Activated CD4-positive, alpha-beta memory T cell treated with anti-CD3 and anti-CD28 coated beads for 36 hours (primary cell): Measurements from ENCODE around the gene CNTN4. TPM values are rescaled to one million over a fixed set of nuclear protein-coding genes. Genes with fewer than 3 reads are reported as not detected.

Experiments used
- CTCF ChIA-PET: fragments of 350-600 bp; sonication (Branson Sonifier 250); formaldehyde crosslinking; loops from one replicate; lab custom pipeline; 2021; ENCODE audit warnings: antibody characterized with exemption, inconsistent platforms; lab: Charles Lee
- POLR2A ChIA-PET: fragments of 350-600 bp; sonication (Branson Sonifier 250); formaldehyde crosslinking; loops from one replicate; lab custom pipeline; 2021; ENCODE audit warnings: antibody characterized with exemption; lab: Charles Lee
- DNase-seq: peaks from one replicate; pipeline ENCODE4 v3.0.0-alpha.2; 2020
- H3K27ac Mint-ChIP-seq: one replicate; pipeline ENCODE4 v1.8.0; 2021; ENCODE audit warnings: mixed read lengths
- H3K27me3 Mint-ChIP-seq: one replicate; pipeline ENCODE4 v1.8.0; 2021; ENCODE audit warnings: mixed read lengths
- H3K36me3 Mint-ChIP-seq: one replicate; pipeline ENCODE4 v1.8.0; 2021; ENCODE audit warnings: mixed read lengths
- H3K4me1 Mint-ChIP-seq: one replicate; pipeline ENCODE4 v1.8.0; 2021; ENCODE audit warnings: low read depth, mixed read lengths
- H3K4me3 Mint-ChIP-seq: one replicate; pipeline ENCODE4 v1.8.0; 2021; ENCODE audit warnings: mild to moderate bottlenecking, mixed read lengths
- H3K9me3 Mint-ChIP-seq: one replicate; pipeline ENCODE4 v1.8.0; 2021; ENCODE audit warnings: mixed read lengths
- intact Hi-C: fragments of 100-400 bp; cut with micrococcal nuclease; formaldehyde crosslinking; loops from one replicate; pipeline ENCODE4 v1.15.1; 2023
- total RNA-seq, 2 experiments: library from RNA; stranded (reverse); gene quantifications; one replicate each; pipeline ENCODE4 v1.2.3, GENCODE V29; 2021

CNTN4 gene
- total RNA-seq, 2 experiments from 2014 or later, result not detected

DNA sequence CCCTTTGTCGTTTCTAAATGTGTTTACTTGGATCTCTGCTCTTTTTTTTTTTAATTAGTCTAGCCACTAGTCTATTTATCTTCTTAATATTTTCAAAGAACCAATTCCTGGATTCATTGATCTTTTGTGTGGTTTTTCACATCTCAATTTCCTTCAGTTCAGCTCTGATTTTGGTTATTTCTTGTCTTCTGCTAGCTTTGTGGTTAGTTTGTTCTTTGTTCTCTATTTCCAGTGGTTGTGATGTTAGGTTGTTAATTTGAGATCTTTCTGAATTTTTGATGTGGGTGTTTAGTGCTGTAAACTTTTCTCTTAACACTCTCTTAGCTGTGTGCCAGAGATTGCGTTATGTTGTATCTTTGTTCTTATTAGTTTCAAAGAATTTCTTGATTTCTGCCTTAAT is 446.1 kb downstream of the CNTN4 start:
- H3K36me3 Mint-ChIP-seq, result no peaks in the 10 kb centered on the region
- H3K4me3 Mint-ChIP-seq, result no peak overlapping the region
- CTCF ChIA-PET, result no interaction called here
- no peak overlapping the region for H3K27ac Mint-ChIP-seq
- DNase-seq, result no peak
- intact Hi-C loops, result no loop called here
- no peaks in the 10 kb centered on the region for H3K9me3 Mint-ChIP-seq
- no peaks in the 10 kb centered on the region for H3K4me1 Mint-ChIP-seq
- peaks cover 2% of the 10 kb centered on the region for H3K27me3 Mint-ChIP-seq
- POLR2A ChIA-PET, result no interaction called here

DNA sequence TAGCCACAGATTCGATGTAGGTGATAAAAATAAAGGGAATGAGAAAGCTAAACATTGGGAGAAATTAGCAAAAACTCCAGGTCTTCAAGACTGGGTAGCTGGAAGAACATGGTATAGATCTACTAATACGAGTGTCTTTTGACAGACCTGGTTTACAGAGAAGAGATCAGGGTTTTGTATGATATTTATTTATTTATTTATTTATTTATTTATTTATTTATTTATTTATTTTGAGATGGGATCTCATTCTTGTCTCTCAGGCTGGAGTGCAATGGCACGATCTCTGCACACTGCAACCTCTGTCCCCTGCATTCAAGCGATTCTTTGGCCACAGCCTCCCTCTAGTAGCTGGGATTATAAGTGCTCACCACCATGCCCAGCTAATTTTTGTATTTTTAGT is 448.4 kb downstream of the CNTN4 start:
- no peak overlapping the region for H3K27ac Mint-ChIP-seq
- H3K4me3 Mint-ChIP-seq, result no peak overlapping the region
- intact Hi-C loops, result no loop called here
- no peaks in the 10 kb centered on the region for H3K4me1 Mint-ChIP-seq
- no peaks in the 10 kb centered on the region for H3K36me3 Mint-ChIP-seq
- CTCF ChIA-PET, result no interaction called here
- DNase-seq, result no peak
- H3K9me3 Mint-ChIP-seq, result peaks cover 3% of the 10 kb centered on the region
- POLR2A ChIA-PET, result no interaction called here
- H3K27me3 Mint-ChIP-seq, result peaks cover 5% of the 10 kb centered on the region

DNA sequence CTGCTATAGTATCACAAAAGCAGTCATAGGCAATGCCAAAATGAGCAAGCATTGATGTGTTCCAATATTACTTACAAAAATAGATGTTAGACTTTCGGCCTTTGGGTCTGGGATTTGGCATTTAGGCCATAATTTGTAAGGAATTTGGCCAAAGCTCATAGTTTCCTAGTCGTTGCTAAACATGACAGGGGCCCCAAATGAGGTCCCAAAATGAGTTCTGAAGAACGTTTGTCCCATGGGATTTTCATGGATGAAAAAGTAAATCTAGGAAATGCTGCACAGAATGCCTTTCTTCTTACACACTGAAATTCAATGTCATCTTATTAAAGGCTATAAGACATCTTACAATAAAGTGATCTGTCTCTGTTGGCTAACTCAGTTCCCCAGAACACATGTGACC is 456.0 kb downstream of the CNTN4 start:
- POLR2A ChIA-PET, result no interaction called here
- peaks cover 3% of the 10 kb centered on the region for H3K27me3 Mint-ChIP-seq
- H3K4me1 Mint-ChIP-seq, result no peaks in the 10 kb centered on the region
- intact Hi-C loops, result no loop called here
- no peaks in the 10 kb centered on the region for H3K36me3 Mint-ChIP-seq
- H3K9me3 Mint-ChIP-seq, result peaks cover 3% of the 10 kb centered on the region
- CTCF ChIA-PET, result no interaction called here
- H3K27ac Mint-ChIP-seq, result no peak overlapping the region
- H3K4me3 Mint-ChIP-seq, result no peak overlapping the region
- DNase-seq, result no peak

DNA sequence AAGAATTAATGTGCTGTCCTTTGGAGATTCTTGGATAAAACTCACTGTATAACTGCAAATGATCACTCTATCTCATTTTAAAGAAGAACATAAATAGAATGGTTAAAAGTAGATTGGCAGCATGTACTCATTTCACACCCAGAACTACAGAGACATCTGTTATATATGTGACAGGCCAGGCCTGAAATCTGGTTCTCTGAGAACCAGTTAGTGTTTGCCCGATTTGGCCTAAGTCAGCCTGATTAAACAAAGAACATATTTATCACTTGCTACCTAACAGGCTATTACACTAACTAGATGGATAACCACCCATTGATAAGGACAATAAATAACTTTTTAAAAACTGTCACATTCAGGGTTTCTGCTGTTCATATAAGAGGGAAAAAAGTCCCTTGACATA is 460.1 kb downstream of the CNTN4 start:
- Mint-ChIP-seq H3K4me1 (no peaks in the 10 kb centered on the region), H3K4me3 (no peak overlapping the region), H3K27me3 (peaks cover 6% of the 10 kb centered on the region), H3K27ac (no peak overlapping the region), H3K36me3 (no peaks in the 10 kb centered on the region), H3K9me3 (no peaks in the 10 kb centered on the region)
- DNase-seq, result no peak
- intact Hi-C loops, result no loop called here
- ChIA-PET CTCF (no interaction called here), POLR2A (no interaction called here)

DNA sequence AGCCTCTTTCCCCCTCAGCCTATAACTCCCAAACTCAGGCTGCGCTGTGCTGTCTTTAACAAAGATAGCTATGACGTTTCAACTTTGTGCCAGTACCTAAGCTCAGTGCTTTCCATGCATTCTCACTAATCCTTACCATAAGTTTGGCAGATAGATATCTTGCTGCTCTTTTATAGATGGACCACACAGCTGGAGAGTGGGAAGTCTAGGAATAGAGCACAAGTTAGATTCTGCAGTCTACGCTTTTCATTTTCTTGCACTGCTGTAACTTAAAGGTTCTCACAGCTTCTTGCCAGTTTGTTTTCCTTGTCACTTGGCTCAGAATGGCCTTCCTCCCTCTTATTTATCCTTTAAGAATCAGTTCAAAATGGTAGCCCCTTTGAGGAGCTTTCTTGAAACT is 468.8 kb downstream of the CNTN4 start:
- Mint-ChIP-seq H3K27me3 (no peaks in the 10 kb centered on the region), H3K9me3 (no peaks in the 10 kb centered on the region), H3K27ac (no peak overlapping the region), H3K36me3 (no peaks in the 10 kb centered on the region), H3K4me1 (no peaks in the 10 kb centered on the region), H3K4me3 (no peak overlapping the region)
- DNase-seq, result no peak
- ChIA-PET POLR2A (no interaction called here), CTCF (interaction anchor here (1.1 kb wide), 1 partner anchor 10 kb away, joined by 3 read pairs; no protein-coding TSS in a partner anchor)
- intact Hi-C loops, result no loop called here

DNA sequence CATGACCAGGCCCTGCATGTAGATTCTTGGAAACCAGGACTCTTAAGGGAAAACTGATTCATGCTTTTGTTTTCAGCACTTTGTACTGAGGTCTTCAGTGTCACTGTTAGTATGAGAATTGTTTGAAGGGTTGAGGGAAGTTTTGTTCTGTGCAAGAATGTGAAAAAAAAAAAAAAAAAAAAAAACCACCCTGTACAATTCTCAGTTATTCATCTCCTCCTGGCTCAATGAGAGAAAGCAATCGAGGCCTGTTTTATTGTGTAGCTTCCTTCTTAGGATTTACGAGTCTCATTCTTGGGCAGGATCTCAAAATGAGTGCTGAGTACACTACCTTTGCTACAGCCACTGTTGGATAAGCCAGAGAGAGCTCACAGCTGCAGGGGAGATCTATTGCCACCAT is 469.5 kb downstream of the CNTN4 start:
- Mint-ChIP-seq H3K27me3 (no peaks in the 10 kb centered on the region), H3K27ac (no peak overlapping the region), H3K36me3 (no peaks in the 10 kb centered on the region), H3K9me3 (no peaks in the 10 kb centered on the region), H3K4me1 (no peaks in the 10 kb centered on the region), H3K4me3 (no peak overlapping the region)
- no peak for DNase-seq
- ChIA-PET CTCF (interaction anchor here (1.1 kb wide), 1 partner anchor 11 kb away, joined by 3 read pairs; no protein-coding TSS in a partner anchor), POLR2A (no interaction called here)
- intact Hi-C loops, result no loop called here

DNA sequence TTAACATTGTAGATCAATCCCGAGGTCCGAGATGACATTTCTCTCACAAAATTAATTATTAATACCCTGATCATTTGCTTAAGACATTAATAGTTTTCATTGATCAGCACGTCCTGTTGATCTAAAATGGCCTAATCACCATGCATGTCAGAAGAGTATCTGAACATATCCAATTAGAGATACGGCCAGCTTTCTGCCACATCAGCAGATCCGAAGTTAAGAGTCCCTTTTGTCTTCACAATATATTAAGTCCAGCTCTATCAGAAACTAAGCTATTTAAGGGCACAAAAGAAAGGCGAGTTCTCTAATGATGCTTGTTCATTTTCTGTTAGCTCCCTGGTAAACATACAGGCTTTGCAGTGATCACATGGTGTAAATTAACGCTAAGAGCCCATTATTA is 470.3 kb downstream of the CNTN4 start:
- H3K4me3 Mint-ChIP-seq, result no peak overlapping the region
- H3K27ac Mint-ChIP-seq, result no peak overlapping the region
- intact Hi-C loops, result no loop called here
- no peaks in the 10 kb centered on the region for H3K4me1 Mint-ChIP-seq
- no peak for DNase-seq
- no peaks in the 10 kb centered on the region for H3K9me3 Mint-ChIP-seq
- ChIA-PET POLR2A (no interaction called here), CTCF (interaction anchor here (1.1 kb wide), 1 partner anchor 12 kb away, joined by 3 read pairs; no protein-coding TSS in a partner anchor)
- no peaks in the 10 kb centered on the region for H3K27me3 Mint-ChIP-seq
- H3K36me3 Mint-ChIP-seq, result no peaks in the 10 kb centered on the region

DNA sequence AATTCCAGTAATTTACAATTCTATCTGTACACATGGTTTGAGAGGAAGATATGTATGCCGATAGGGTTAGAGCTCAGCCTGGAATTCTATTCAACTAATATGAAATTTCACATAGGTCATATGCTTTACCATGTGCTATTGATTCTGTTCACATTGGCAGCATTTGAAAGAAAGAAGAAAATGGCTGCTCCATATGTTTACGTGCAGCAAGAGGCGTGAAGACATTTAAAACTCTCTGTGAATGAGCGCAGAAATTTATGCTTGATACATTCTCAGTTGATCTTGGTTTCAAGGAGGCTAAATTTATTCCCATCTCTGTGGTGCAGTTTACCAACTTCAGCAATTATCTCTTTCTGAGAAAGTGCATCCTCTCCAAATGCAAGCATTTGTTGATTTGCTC is 478.9 kb downstream of the CNTN4 start:
- CTCF ChIA-PET, result no interaction called here
- no peak overlapping the region for H3K27ac Mint-ChIP-seq
- H3K9me3 Mint-ChIP-seq, result no peaks in the 10 kb centered on the region
- peaks cover 2% of the 10 kb centered on the region for H3K27me3 Mint-ChIP-seq
- intact Hi-C loops, result no loop called here
- POLR2A ChIA-PET, result no interaction called here
- H3K4me3 Mint-ChIP-seq, result no peak overlapping the region
- H3K4me1 Mint-ChIP-seq, result no peaks in the 10 kb centered on the region
- DNase-seq, result no peak
- no peaks in the 10 kb centered on the region for H3K36me3 Mint-ChIP-seq

DNA sequence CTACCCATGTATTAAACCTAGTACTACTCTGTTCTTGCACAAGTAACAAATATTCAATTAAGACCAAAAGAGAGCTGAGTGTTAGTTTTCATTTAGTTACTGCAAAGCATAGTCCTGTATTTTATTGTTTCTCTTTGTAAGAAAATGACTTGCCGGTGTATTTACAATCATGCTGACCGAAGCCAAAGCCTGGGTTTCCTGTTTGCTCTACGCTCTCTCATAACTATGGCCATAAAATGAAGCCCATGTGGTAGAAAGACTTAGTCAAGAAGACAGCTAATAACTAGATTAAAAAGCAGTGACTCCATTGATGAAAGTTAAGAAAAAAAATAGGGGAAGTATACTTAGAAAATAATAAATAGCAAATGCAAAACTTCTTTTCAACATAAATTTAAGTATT is 479.9 kb downstream of the CNTN4 start:
- peaks cover 2% of the 10 kb centered on the region for H3K27me3 Mint-ChIP-seq
- no peak for DNase-seq
- POLR2A ChIA-PET, result no interaction called here
- H3K4me3 Mint-ChIP-seq, result no peak overlapping the region
- no peak overlapping the region for H3K27ac Mint-ChIP-seq
- no peaks in the 10 kb centered on the region for H3K4me1 Mint-ChIP-seq
- no peaks in the 10 kb centered on the region for H3K9me3 Mint-ChIP-seq
- H3K36me3 Mint-ChIP-seq, result no peaks in the 10 kb centered on the region
- intact Hi-C loops, result no loop called here
- CTCF ChIA-PET, result no interaction called here

DNA sequence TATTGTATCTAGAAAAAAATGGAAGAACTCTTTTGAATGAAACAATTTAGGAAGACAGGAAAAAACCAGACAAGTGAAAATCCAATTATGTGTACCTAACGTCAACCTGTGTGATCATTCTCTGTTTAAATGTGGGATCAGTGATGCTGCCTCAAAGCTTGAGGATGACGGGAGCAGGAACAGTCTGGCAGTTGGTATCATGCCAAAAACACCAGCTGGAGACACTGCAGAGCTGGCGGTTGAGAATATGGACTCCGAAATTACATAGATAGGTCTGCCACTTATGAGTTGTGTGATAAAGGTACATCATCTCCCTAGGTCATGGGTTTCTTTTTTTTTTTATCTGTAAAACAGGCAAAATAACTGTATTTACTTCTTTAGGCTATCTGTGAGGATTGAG is 480.5 kb downstream of the CNTN4 start:
- no peak for DNase-seq
- Mint-ChIP-seq H3K4me1 (no peaks in the 10 kb centered on the region), H3K27ac (no peak overlapping the region), H3K36me3 (no peaks in the 10 kb centered on the region), H3K4me3 (no peak overlapping the region), H3K9me3 (no peaks in the 10 kb centered on the region), H3K27me3 (peaks cover 2% of the 10 kb centered on the region)
- ChIA-PET POLR2A (no interaction called here), CTCF (no interaction called here)
- intact Hi-C loops, result no loop called here

DNA sequence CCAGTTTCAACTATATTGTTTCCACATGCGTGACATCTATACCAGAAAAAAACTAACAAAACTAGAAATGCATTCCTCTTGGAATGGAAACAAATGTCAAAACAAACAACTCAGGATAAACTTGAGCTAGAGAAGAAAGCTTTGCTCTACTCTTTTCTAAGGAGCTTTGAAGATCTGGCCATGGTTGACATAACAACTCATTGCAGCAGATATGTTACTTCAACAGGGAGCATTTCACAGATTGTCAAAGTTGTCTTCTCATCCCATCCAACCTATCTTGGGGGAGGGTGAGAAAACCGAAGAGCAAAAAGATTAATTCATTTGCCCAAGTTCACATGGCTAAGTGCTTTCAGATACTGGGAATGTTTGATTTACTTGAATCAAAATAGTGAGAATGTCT is 484.4 kb downstream of the CNTN4 start:
- Mint-ChIP-seq H3K27me3 (peaks cover 2% of the 10 kb centered on the region), H3K9me3 (peaks cover 2% of the 10 kb centered on the region), H3K4me3 (no peak overlapping the region), H3K36me3 (no peaks in the 10 kb centered on the region), H3K4me1 (no peaks in the 10 kb centered on the region), H3K27ac (no peak overlapping the region)
- CTCF ChIA-PET, result no interaction called here
- POLR2A ChIA-PET, result no interaction called here
- intact Hi-C loops, result no loop called here
- DNase-seq, result no peak

DNA sequence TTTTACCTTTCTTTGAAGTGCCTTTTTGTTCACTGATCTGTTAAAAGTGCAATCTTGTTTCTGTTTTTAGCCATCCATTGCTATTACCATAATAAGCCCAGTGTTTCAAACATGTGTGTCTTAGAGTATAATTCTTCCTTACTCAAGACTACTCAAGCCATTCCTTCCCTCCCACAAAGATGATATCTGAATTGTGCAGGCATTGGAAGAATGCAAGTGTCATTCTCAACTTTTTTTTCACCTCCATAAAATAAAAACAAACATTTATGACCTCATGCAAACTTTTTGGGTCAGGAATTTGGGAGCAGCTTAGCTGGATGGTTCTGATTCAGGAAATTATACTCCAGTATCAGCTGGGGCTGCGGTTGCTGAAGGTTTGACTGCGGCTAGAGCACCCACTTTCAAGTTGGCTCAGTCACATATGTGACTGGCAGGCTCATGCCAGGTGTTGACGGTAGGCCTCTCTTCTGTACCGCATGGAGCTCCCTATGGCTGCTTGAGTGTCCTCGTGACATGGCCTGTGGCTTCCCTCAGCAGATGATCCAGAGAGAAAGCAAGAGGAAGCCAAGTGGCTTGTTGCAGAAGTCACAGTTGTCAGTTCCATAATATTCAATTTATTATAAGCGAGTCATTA is 490.8 kb downstream of the CNTN4 start:
- ChIA-PET POLR2A (no interaction called here), CTCF (no interaction called here)
- DNase-seq, result no peak
- no peaks in the 10 kb centered on the region for H3K36me3 Mint-ChIP-seq
- no peaks in the 10 kb centered on the region for H3K4me1 Mint-ChIP-seq
- H3K27ac Mint-ChIP-seq, result no peak overlapping the region
- H3K4me3 Mint-ChIP-seq, result no peak overlapping the region
- intact Hi-C loops, result no loop called here
- H3K9me3 Mint-ChIP-seq, result peaks cover 2% of the 10 kb centered on the region
- H3K27me3 Mint-ChIP-seq, result no peaks in the 10 kb centered on the region

DNA sequence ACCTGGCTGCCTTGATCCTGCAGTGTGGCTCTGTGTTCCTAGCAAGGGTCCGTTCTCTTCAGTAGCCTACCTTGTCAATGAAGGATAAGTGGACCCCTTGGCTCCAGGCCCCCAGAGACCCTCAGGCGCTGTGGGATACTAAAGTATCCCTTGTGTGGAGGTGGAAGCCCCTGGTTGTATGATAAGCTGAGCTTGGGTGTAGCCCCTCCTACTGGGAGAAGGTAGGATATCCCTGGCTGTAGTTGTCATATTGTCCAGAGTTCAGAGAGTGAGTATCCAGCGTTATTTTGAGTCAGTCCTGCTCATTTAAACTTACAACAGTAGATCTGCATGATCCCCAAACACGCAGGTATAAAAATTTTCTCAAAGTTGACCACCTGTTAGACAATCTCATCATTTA is 496.8 kb downstream of the CNTN4 start:
- POLR2A ChIA-PET, result no interaction called here
- Mint-ChIP-seq H3K36me3 (no peaks in the 10 kb centered on the region), H3K27me3 (no peaks in the 10 kb centered on the region), H3K27ac (no peak overlapping the region), H3K9me3 (no peaks in the 10 kb centered on the region), H3K4me3 (no peak overlapping the region), H3K4me1 (no peaks in the 10 kb centered on the region)
- CTCF ChIA-PET, result no interaction called here
- DNase-seq, result no peak
- intact Hi-C loops, result no loop called here
